ENCODE measurements around the gene RAI2. TPM values are rescaled to one million over a fixed set of nuclear protein-coding genes. Genes with fewer than 3 reads are reported as not detected.

The RAI2 gene
- total RNA-seq, 1 donor from 2014 or later: 0.52 TPM

- H3K4me3 ChIP-seq (ENCODE audit: low read length in 3 of 3): no peak overlapping the region
- no peaks in the 10 kb centered on the region for H3K36me3 ChIP-seq (ENCODE audit: control insufficient read depth in 3 of 3, insufficient read depth in 3 of 3, low read length in 3 of 3)
- no peak overlapping the region for H3K27ac ChIP-seq (ENCODE audit: low read depth, low read length)
- no peaks in the 10 kb centered on the region for H3K9me3 ChIP-seq (ENCODE audit: control insufficient read depth in 3 of 3, low read length in 3 of 3)
- H3K27me3 ChIP-seq (ENCODE audit: control insufficient read depth in 3 of 3, insufficient read depth in 3 of 3, low read length in 3 of 3): no peaks in the 10 kb centered on the region
- H3K4me1 ChIP-seq (ENCODE audit: control insufficient read depth in 3 of 3, insufficient read depth in 3 of 3, low read length in 3 of 3): peaks cover 0 to 7% (median 0%) of the 10 kb centered on the region in 3 donors
- no peak overlapping the region for H3K9ac ChIP-seq (ENCODE audit: low read depth in 1 of 3, low read length in 3 of 3)
Observed at GRCh38 chrX:17814557-17814956, 46.5 kb downstream of the RAI2 start.

DNA sequence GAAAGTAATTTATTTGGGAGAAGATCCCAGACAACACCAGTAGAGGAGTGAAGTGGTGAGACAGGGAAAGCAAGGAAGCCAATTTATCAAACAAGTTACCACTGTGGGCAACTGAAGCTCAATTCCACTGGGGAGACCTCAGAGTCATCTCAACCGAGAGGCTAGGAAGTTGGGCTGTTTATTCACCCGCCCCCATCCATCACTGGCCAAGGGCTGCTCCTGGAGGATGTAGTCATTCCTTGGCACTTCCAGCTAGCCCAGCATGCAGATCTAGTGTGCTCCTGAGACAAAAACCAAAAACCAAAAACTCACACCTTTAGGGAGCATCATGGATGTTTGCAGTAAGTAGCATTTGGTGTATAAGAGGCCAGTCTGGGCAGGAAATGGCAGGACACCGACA lies 47.0 kb downstream of the RAI2 start:
- Histone ChIP-seq H3K9me3 (ENCODE audit: control insufficient read depth in 3 of 3, low read length in 3 of 3) (no peaks in the 10 kb centered on the region), H3K27ac (ENCODE audit: low read depth, low read length) (no peak overlapping the region), H3K4me1 (ENCODE audit: control insufficient read depth in 3 of 3, insufficient read depth in 3 of 3, low read length in 3 of 3) (peaks cover 0 to 7% (median 0%) of the 10 kb centered on the region in 3 donors), H3K4me3 (ENCODE audit: low read length in 3 of 3) (no peak overlapping the region), H3K36me3 (ENCODE audit: control insufficient read depth in 3 of 3, insufficient read depth in 3 of 3, low read length in 3 of 3) (no peaks in the 10 kb centered on the region), H3K27me3 (ENCODE audit: control insufficient read depth in 3 of 3, insufficient read depth in 3 of 3, low read length in 3 of 3) (no peaks in the 10 kb centered on the region), H3K9ac (ENCODE audit: low read depth in 1 of 3, low read length in 3 of 3) (no peak overlapping the region)

GRCh38 chrX:17813277-17813676 lies 47.8 kb downstream of the RAI2 start:
- H3K27ac ChIP-seq (ENCODE audit: low read depth, low read length): no peak overlapping the region

GRCh38 chrX:17812763-17813162 lies 48.3 kb downstream of the RAI2 start:
- Histone ChIP-seq H3K27me3 (ENCODE audit: control insufficient read depth in 3 of 3, insufficient read depth in 3 of 3, low read length in 3 of 3) (no peaks in the 10 kb centered on the region), H3K4me1 (ENCODE audit: control insufficient read depth in 3 of 3, insufficient read depth in 3 of 3, low read length in 3 of 3) (peaks cover 0 to 4% (median 0%) of the 10 kb centered on the region in 3 donors), H3K9me3 (ENCODE audit: control insufficient read depth in 3 of 3, low read length in 3 of 3) (no peaks in the 10 kb centered on the region), H3K9ac (ENCODE audit: low read depth in 1 of 3, low read length in 3 of 3) (no peak overlapping the region), H3K4me3 (ENCODE audit: low read length in 3 of 3) (no peak overlapping the region), H3K27ac (ENCODE audit: low read depth, low read length) (no peak overlapping the region), H3K36me3 (ENCODE audit: control insufficient read depth in 3 of 3, insufficient read depth in 3 of 3, low read length in 3 of 3) (no peaks in the 10 kb centered on the region)

More at GRCh38 chrX:17813277-17813676, 47.8 kb downstream of the RAI2 start:
- H3K36me3 ChIP-seq (ENCODE audit: control insufficient read depth in 3 of 3, insufficient read depth in 3 of 3, low read length in 3 of 3): no peaks in the 10 kb centered on the region
- H3K9me3 ChIP-seq (ENCODE audit: control insufficient read depth in 3 of 3, low read length in 3 of 3): no peaks in the 10 kb centered on the region
- no peaks in the 10 kb centered on the region for H3K27me3 ChIP-seq (ENCODE audit: control insufficient read depth in 3 of 3, insufficient read depth in 3 of 3, low read length in 3 of 3)
- H3K9ac ChIP-seq (ENCODE audit: low read depth in 1 of 3, low read length in 3 of 3): no peak overlapping the region
- peaks cover 0 to 5% (median 0%) of the 10 kb centered on the region in 3 donors for H3K4me1 ChIP-seq (ENCODE audit: control insufficient read depth in 3 of 3, insufficient read depth in 3 of 3, low read length in 3 of 3)
- H3K4me3 ChIP-seq (ENCODE audit: low read length in 3 of 3): no peak overlapping the region

DNA sequence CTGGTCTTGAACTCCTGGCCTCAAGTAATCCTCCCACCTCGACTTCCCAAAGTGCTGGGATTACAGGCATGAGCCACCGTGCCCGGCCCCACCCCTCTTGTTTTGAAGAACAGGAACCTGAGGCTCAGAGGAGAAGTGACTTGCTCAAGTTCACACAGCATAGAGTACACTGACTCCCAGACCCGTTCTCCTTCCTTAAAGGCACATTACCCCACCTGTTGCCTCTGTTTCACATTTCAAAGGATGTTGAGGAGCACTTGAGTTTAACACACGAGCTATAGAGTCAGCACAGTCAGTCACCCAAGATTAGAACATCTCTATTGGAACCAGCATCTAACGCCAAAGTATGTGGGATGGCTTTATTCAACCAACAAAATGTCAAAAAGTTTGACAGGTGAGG lies 51.1 kb downstream of the RAI2 start:
- Histone ChIP-seq H3K9ac (ENCODE audit: low read depth in 1 of 3, low read length in 3 of 3) (no peak overlapping the region), H3K27ac (ENCODE audit: low read depth, low read length) (no peak overlapping the region), H3K9me3 (ENCODE audit: control insufficient read depth in 3 of 3, low read length in 3 of 3) (no peaks in the 10 kb centered on the region), H3K27me3 (ENCODE audit: control insufficient read depth in 3 of 3, insufficient read depth in 3 of 3, low read length in 3 of 3) (no peaks in the 10 kb centered on the region), H3K4me1 (ENCODE audit: control insufficient read depth in 3 of 3, insufficient read depth in 3 of 3, low read length in 3 of 3) (no peaks in the 10 kb centered on the region), H3K36me3 (ENCODE audit: control insufficient read depth in 3 of 3, insufficient read depth in 3 of 3, low read length in 3 of 3) (no peaks in the 10 kb centered on the region), H3K4me3 (ENCODE audit: low read length in 3 of 3) (no peak overlapping the region)

DNA sequence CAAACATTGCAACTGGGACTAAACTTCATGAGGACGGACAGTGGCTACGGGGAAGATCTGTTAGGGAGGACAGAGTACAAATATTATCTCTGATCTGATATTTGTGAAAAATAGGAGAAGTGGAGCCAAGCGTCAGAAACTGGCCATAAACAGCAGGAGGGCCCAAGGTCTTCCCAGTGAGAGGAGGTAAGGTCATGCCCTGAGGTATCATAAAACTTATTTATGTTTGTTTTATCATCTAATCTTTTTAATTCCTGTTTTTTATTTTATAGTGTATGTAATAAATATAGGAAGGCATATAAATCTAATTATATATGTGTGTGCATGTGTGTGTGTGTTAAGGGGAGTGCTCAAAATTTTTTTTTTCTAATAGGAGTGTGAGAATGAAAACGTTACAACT lies 51.8 kb downstream of the RAI2 start:
- no peak overlapping the region for H3K4me3 ChIP-seq (ENCODE audit: low read length in 3 of 3)
- H3K4me1 ChIP-seq (ENCODE audit: control insufficient read depth in 3 of 3, insufficient read depth in 3 of 3, low read length in 3 of 3): no peaks in the 10 kb centered on the region
- H3K9me3 ChIP-seq (ENCODE audit: control insufficient read depth in 3 of 3, low read length in 3 of 3): no peaks in the 10 kb centered on the region
- no peaks in the 10 kb centered on the region for H3K36me3 ChIP-seq (ENCODE audit: control insufficient read depth in 3 of 3, insufficient read depth in 3 of 3, low read length in 3 of 3)
- no peak overlapping the region for H3K9ac ChIP-seq (ENCODE audit: low read depth in 1 of 3, low read length in 3 of 3)
- no peaks in the 10 kb centered on the region for H3K27me3 ChIP-seq (ENCODE audit: control insufficient read depth in 3 of 3, insufficient read depth in 3 of 3, low read length in 3 of 3)
- H3K27ac ChIP-seq (ENCODE audit: low read depth, low read length): no peak overlapping the region

DNA sequence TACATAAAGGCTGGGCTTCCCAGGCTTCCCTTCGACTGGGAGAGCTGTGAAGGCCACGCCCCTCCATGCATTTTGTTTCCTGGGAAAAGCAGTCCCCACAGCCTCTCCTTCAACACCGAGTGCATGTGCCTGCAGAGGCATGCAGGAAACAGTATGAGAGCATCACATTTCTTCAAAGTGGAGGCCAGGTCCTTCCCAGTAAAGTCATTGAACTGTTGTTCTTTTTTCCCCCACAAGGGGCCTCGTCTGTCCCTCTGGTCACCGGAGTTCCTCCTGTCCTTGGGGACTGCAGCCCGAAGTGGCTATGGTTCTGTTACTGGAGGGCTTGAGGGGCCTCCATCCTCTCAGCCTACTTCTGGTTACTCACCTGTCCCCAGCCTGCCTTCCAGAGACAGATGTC lies 56.0 kb downstream of the RAI2 start:
- Histone ChIP-seq H3K9me3 (ENCODE audit: control insufficient read depth in 3 of 3, low read length in 3 of 3) (no peaks in the 10 kb centered on the region), H3K36me3 (ENCODE audit: control insufficient read depth in 3 of 3, insufficient read depth in 3 of 3, low read length in 3 of 3) (peaks cover 0 to 2% (median 0%) of the 10 kb centered on the region in 3 donors), H3K4me1 (ENCODE audit: control insufficient read depth in 3 of 3, insufficient read depth in 3 of 3, low read length in 3 of 3) (no peaks in the 10 kb centered on the region), H3K27ac (ENCODE audit: low read depth, low read length) (no peak overlapping the region), H3K4me3 (ENCODE audit: low read length in 3 of 3) (no peak overlapping the region), H3K9ac (ENCODE audit: low read depth in 1 of 3, low read length in 3 of 3) (no peak overlapping the region), H3K27me3 (ENCODE audit: control insufficient read depth in 3 of 3, insufficient read depth in 3 of 3, low read length in 3 of 3) (peaks cover 0 to 3% (median 0%) of the 10 kb centered on the region in 3 donors)

GRCh38 chrX:17803449-17803848 lies 57.6 kb downstream of the RAI2 start:
- no peak overlapping the region for H3K4me3 ChIP-seq (ENCODE audit: low read length in 3 of 3)
- H3K9me3 ChIP-seq (ENCODE audit: control insufficient read depth in 3 of 3, low read length in 3 of 3): no peaks in the 10 kb centered on the region
- no peak overlapping the region for H3K27ac ChIP-seq (ENCODE audit: low read depth, low read length)
- no peak overlapping the region for H3K9ac ChIP-seq (ENCODE audit: low read depth in 1 of 3, low read length in 3 of 3)
- no peaks in the 10 kb centered on the region for H3K4me1 ChIP-seq (ENCODE audit: control insufficient read depth in 3 of 3, insufficient read depth in 3 of 3, low read length in 3 of 3)
- H3K36me3 ChIP-seq (ENCODE audit: control insufficient read depth in 3 of 3, insufficient read depth in 3 of 3, low read length in 3 of 3): peaks cover 0 to 2% (median 0%) of the 10 kb centered on the region in 3 donors
- peaks cover 0 to 3% (median 0%) of the 10 kb centered on the region in 3 donors for H3K27me3 ChIP-seq (ENCODE audit: control insufficient read depth in 3 of 3, insufficient read depth in 3 of 3, low read length in 3 of 3)

GRCh38 chrX:17802756-17803155 lies 58.3 kb downstream of the RAI2 start:
- no peak overlapping the region for H3K9ac ChIP-seq (ENCODE audit: low read depth in 1 of 3, low read length in 3 of 3)
- H3K4me1 ChIP-seq (ENCODE audit: control insufficient read depth in 3 of 3, insufficient read depth in 3 of 3, low read length in 3 of 3): no peaks in the 10 kb centered on the region
- H3K4me3 ChIP-seq (ENCODE audit: low read length in 3 of 3): no peak overlapping the region
- H3K27ac ChIP-seq (ENCODE audit: low read depth, low read length): no peak overlapping the region
- peaks cover 0 to 3% (median 0%) of the 10 kb centered on the region in 3 donors for H3K27me3 ChIP-seq (ENCODE audit: control insufficient read depth in 3 of 3, insufficient read depth in 3 of 3, low read length in 3 of 3)
- H3K36me3 ChIP-seq (ENCODE audit: control insufficient read depth in 3 of 3, insufficient read depth in 3 of 3, low read length in 3 of 3): peaks cover 0 to 2% (median 0%) of the 10 kb centered on the region in 3 donors
- no peaks in the 10 kb centered on the region for H3K9me3 ChIP-seq (ENCODE audit: control insufficient read depth in 3 of 3, low read length in 3 of 3)

DNA sequence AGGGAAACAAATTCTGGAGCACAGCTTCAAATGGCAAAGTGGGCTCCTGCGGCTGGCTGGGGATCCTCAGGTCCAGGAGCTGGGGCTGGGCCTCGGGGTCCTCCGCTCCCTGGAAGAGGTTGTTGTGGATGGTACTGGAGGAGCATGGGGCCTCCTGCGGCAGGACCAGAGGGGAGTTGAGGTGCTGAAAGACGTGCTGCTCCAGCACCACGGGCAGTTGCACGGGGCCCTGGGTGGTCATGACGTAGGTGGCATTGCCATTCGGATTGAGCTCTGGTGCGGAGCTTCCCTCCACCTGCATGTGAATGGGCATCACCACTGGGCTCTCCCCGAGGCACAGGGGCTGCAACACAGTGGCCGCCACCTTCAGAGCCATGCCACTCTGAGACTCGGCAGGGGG lies 59.7 kb downstream of the RAI2 start:
- Histone ChIP-seq H3K27me3 (ENCODE audit: control insufficient read depth in 3 of 3, insufficient read depth in 3 of 3, low read length in 3 of 3) (peaks cover 0 to 3% (median 0%) of the 10 kb centered on the region in 3 donors), H3K36me3 (ENCODE audit: control insufficient read depth in 3 of 3, insufficient read depth in 3 of 3, low read length in 3 of 3) (peaks cover 0 to 2% (median 0%) of the 10 kb centered on the region in 3 donors), H3K4me3 (ENCODE audit: low read length in 3 of 3) (no peak overlapping the region), H3K27ac (ENCODE audit: low read depth, low read length) (no peak overlapping the region), H3K9me3 (ENCODE audit: control insufficient read depth in 3 of 3, low read length in 3 of 3) (no peaks in the 10 kb centered on the region), H3K9ac (ENCODE audit: low read depth in 1 of 3, low read length in 3 of 3) (no peak overlapping the region), H3K4me1 (ENCODE audit: control insufficient read depth in 3 of 3, insufficient read depth in 3 of 3, low read length in 3 of 3) (no peaks in the 10 kb centered on the region)

Data from skeletal muscle tissue (tissue), 4 donors.